SK-N-SH (cell line): ENCODE results near the gene PLCXD1. TPM values are rescaled to one million over a fixed set of nuclear protein-coding genes. Genes with fewer than 3 reads are reported as not detected.

Experiments used
- CTCF ChIA-PET: fragments of 300-600, 350-600 bp; formaldehyde crosslinking; extraction: SDS; loops from one replicate; lab custom pipeline; 2021; lab: Yijun Ruan, JAX
- POLR2A ChIA-PET: fragments of 350-600 bp; sonication (Branson Sonifier 250); formaldehyde crosslinking; extraction: SDS; loops from one replicate; lab custom pipeline; 2020; ENCODE audit warnings: antibody characterized with exemption, inconsistent platforms; lab: Yijun Ruan, JAX
- DNase-seq: peaks from one replicate; pipeline ENCODE4 v3.0.0; 2012
- H2AFZ ChIP-seq: fragments of 200-600 bp; sonication (generic); 2 replicates; pipeline ENCODE4 v1.8.1; 2016; ENCODE audit warnings: antibody characterized with exemption, mild to moderate bottlenecking, low read depth
- H3F3A ChIP-seq: fragments of 200-600 bp; sonication (generic); replicated peaks from 2 replicates; pipeline ENCODE3; 2016; ENCODE audit warnings: antibody characterized with exemption, mild to moderate bottlenecking; ENCODE audit not compliant: insufficient read depth
- H3K27ac ChIP-seq, 2 experiments: fragments of 200-500 bp in 1 of 2; fragments of 200-600 bp in 1 of 2; sonication (Bioruptor generic) in 1 of 2; sonication (generic), shearing (Covaris generic) in 1 of 2; 2 replicates each; pipeline versions ENCODE4 v1.5.1 to v1.6.1; 2014 to 2016; ENCODE audit warnings: low read depth in 2 of 2, inconsistent platforms in 1 of 2, low read length in 1 of 2, mild to moderate bottlenecking in 1 of 2, mixed read lengths in 1 of 2
- H3K27me3 ChIP-seq: fragments of 200-600 bp; sonication (generic), shearing (Covaris generic); 2 replicates; pipeline ENCODE4 v1.6.1; 2016; ENCODE audit warnings: mixed run types; ENCODE audit not compliant: insufficient read depth
- H3K36me3 ChIP-seq, 2 experiments: fragments of 200-500 bp in 1 of 2; fragments of 200-600 bp in 1 of 2; sonication (Bioruptor generic) in 1 of 2; sonication (generic) in 1 of 2; replicated peaks in 1 of 2; 2 replicates each; pipeline versions ENCODE3 to v1.5.1; 2014 to 2016; ENCODE audit warnings: low read length in 1 of 2, mild to moderate bottlenecking in 1 of 2; ENCODE audit not compliant: insufficient read depth in 2 of 2, control insufficient read depth in 1 of 2
- H3K4me1 ChIP-seq, 2 experiments: fragments of 200-500 bp in 1 of 2; fragments of 200-600 bp in 1 of 2; sonication (Bioruptor generic) in 1 of 2; sonication (generic), shearing (Covaris generic) in 1 of 2; 2 replicates each; pipeline versions ENCODE4 v1.5.1 to v1.6.1; 2014 to 2016; ENCODE audit warnings: low read depth in 1 of 2, low read length in 1 of 2, mixed run types in 1 of 2; ENCODE audit not compliant: insufficient read depth in 2 of 2, control insufficient read depth in 1 of 2
- H3K4me2 ChIP-seq: fragments of 200-600 bp; sonication (generic), shearing (Covaris generic); 2 replicates; pipeline ENCODE4 v1.6.1; 2017; ENCODE audit warnings: mixed run types
- H3K4me3 ChIP-seq, 2 experiments: fragments of 200-500 bp in 1 of 2; fragments of 200-600 bp in 1 of 2; sonication (Bioruptor generic) in 1 of 2; sonication (generic), shearing (Covaris generic) in 1 of 2; 2 replicates each; pipeline versions ENCODE4 v1.5.1 to v1.8.1; 2014 to 2016; ENCODE audit warnings: low read depth in 2 of 2, inconsistent platforms in 1 of 2, low read length in 1 of 2, mild to moderate bottlenecking in 1 of 2, mixed read lengths in 1 of 2, moderate library complexity in 1 of 2
- H3K79me2 ChIP-seq: fragments of 200-600 bp; sonication (generic); 2 replicates; pipeline ENCODE4 v1.8.1; 2017; ENCODE audit warnings: mild to moderate bottlenecking; ENCODE audit not compliant: insufficient read depth
- H3K9ac ChIP-seq: fragments of 200-600 bp; sonication (generic); 2 replicates; pipeline ENCODE4 v1.6.1; 2017; ENCODE audit warnings: mixed run types
- H3K9me2 ChIP-seq: fragments of 200-600 bp; sonication (generic); 2 replicates; pipeline ENCODE4 v1.6.1; 2017; ENCODE audit warnings: mixed run types
- H3K9me3 ChIP-seq: fragments of 200-600 bp; sonication (generic); 2 replicates; pipeline ENCODE4 v1.6.1; 2017; ENCODE audit warnings: mixed run types, mild to moderate bottlenecking, moderate library complexity
- H4K20me1 ChIP-seq: fragments of 200-600 bp; sonication (generic); 2 replicates; pipeline ENCODE4 v1.6.1; 2017; ENCODE audit warnings: mild to moderate bottlenecking, mixed run types; ENCODE audit not compliant: insufficient read depth
- CTCF ChIP-seq: fragments of 200-600 bp; sonication (generic); IDR thresholded peaks from 2 replicates; pipeline ENCODE4 v1.6.1; 2017; ENCODE audit warnings: antibody characterized with exemption, mild to moderate bottlenecking, moderate library complexity
- ELF1 ChIP-seq: IDR thresholded peaks from 2 replicates; pipeline ENCODE4 v1.4.0; 2012
- FOXJ3 ChIP-seq: sonication (generic); formaldehyde crosslinking; IDR thresholded peaks from 2 replicates; pipeline ENCODE4 v1.5.1; 2020; ENCODE audit warnings: mild to moderate bottlenecking, missing genetic modification reagents
- GATA2 ChIP-seq: sonication (generic); formaldehyde crosslinking; IDR thresholded peaks from 2 replicates; pipeline ENCODE4 v1.5.0; 2020; ENCODE audit warnings: mild to moderate bottlenecking, missing genetic modification reagents
- NRF1 ChIP-seq: IDR thresholded peaks from 2 replicates; pipeline ENCODE4 v1.6.1; 2012; ENCODE audit warnings: low read depth, mild to moderate bottlenecking, low read length
- PBX3 ChIP-seq: IDR thresholded peaks from 2 replicates; pipeline ENCODE4; 2012
- POLR2AphosphoS5 ChIP-seq: IDR thresholded peaks from 2 replicates; pipeline ENCODE4 v1.6.1; 2012; ENCODE audit warnings: low read depth, low read length
- RCOR1 ChIP-seq: fragments of 150-350 bp; IDR thresholded peaks from 2 replicates; pipeline ENCODE4 v1.6.1; 2017; ENCODE audit warnings: antibody characterized with exemption, low read length
- SIN3A ChIP-seq: IDR thresholded peaks from 2 replicates; pipeline ENCODE4 v1.6.1; 2012; ENCODE audit warnings: low read depth, mild to moderate bottlenecking, low read length, moderate library complexity, borderline replicate concordance
- TAF1 ChIP-seq: IDR thresholded peaks from 2 replicates; pipeline ENCODE4 v1.6.1; 2012; ENCODE audit warnings: low read depth, mild to moderate bottlenecking, low read length, moderate library complexity, borderline replicate concordance
- TEAD4 ChIP-seq: IDR thresholded peaks from 2 replicates; pipeline ENCODE4 v1.4.0; 2012; ENCODE audit warnings: mild to moderate bottlenecking, borderline replicate concordance; ENCODE audit not compliant: insufficient read depth
- USF1 ChIP-seq: IDR thresholded peaks from 2 replicates; pipeline ENCODE4 v1.4.0; 2012; ENCODE audit warnings: low read depth, borderline replicate concordance
- YY1 ChIP-seq: IDR thresholded peaks from 2 replicates; pipeline ENCODE4 v1.4.0; 2012; ENCODE audit warnings: low read depth, mild to moderate bottlenecking
- ZBTB33 ChIP-seq: IDR thresholded peaks from 2 replicates; pipeline ENCODE4 v1.4.0; 2012; ENCODE audit warnings: low read depth, borderline replicate concordance
- WGBS: methylation state at CpG from one replicate; pipeline ENCODE4 v1.1.6; 2017; ENCODE audit warnings: low lambda C conversion rate; 5-methylcytosine and 5-hydroxymethylcytosine counted together
- polyA plus RNA-seq, 3 experiments: library from polyadenylated mRNA; depleted of rRNA; stranded (reverse); fragments of >200 nt; gene quantifications; 2 replicates each; pipeline ENCODE4 v1.2.3, GENCODE V29; 2012

Gene PLCXD1
- polyA plus RNA-seq, 1 of the 3 experiments (the other 2 are of a cell fraction), result 14.8 TPM

- H3K79me2 ChIP-seq, result no peaks in the 10 kb centered on the region
- H3K27me3 ChIP-seq, result no peaks in the 10 kb centered on the region
- H4K20me1 ChIP-seq, result no peaks in the 10 kb centered on the region
- H3K9me2 ChIP-seq, result no peaks in the 10 kb centered on the region
- no peaks in the 10 kb centered on the region for H3K36me3 ChIP-seq
- no peak overlapping the region; the same call in 1 of the 2 replicates for H3K4me2 ChIP-seq
- H3F3A ChIP-seq, result peaks cover 6% of the 10 kb centered on the region
- no peaks in the 10 kb centered on the region for H3K9me3 ChIP-seq
- TF ChIP-seq PBX3 (no peak), YY1 (no peak), TEAD4 (no peak), GATA2 (no peak), FOXJ3 (CRISPR knock-in tag) (no peak), ELF1 (no peak), TAF1 (no peak), RCOR1 (no peak), USF1 (no peak), CTCF (no peak), NRF1 (no peak), SIN3A (no peak)
- peaks cover 0 to 9% of the 10 kb centered on the region in 2 experiments; a peak in 1 of 4 replicates for H3K4me1 ChIP-seq
- H3K27ac ChIP-seq, result no peak overlapping the region
- CTCF ChIA-PET, result no interaction called here
- H2AFZ ChIP-seq, result no peak overlapping the region
- DNase-seq, result no peak
- H3K4me3 ChIP-seq, result no peak overlapping the region
- 90% methylated on average over 16 of the region's 32 CpGs for WGBS
- H3K9ac ChIP-seq, result no peak overlapping the region
- POLR2A ChIA-PET, result no interaction called here
Observed at GRCh38 chrX:275476-275966, 5.7 kb upstream of the PLCXD1 start.

GRCh38 chrX:275967-276580, 5.1 kb upstream of the PLCXD1 start:
- DNase-seq, result peak; percentile 86
- H3K9ac ChIP-seq, result peak overlapping the region; percentile 54
- peaks cover 0 to 9% of the 10 kb centered on the region in 2 experiments; a peak in 1 of 4 replicates for H3K4me1 ChIP-seq
- peak overlapping the region; percentile 73; the same call in 1 of the 2 replicates for H2AFZ ChIP-seq
- H3K4me3 ChIP-seq, result peak overlapping the region; percentile 53 to 70
- no peaks in the 10 kb centered on the region for H3K79me2 ChIP-seq
- H3K4me2 ChIP-seq, result peak overlapping the region; percentile 84
- H3K9me2 ChIP-seq, result no peaks in the 10 kb centered on the region
- H3F3A ChIP-seq, result peaks cover 6% of the 10 kb centered on the region
- no peak overlapping the region for H3K27ac ChIP-seq
- H3K36me3 ChIP-seq, result no peaks in the 10 kb centered on the region
- ChIA-PET POLR2A (no interaction called here), CTCF (no interaction called here)
- no peaks in the 10 kb centered on the region for H4K20me1 ChIP-seq
- H3K27me3 ChIP-seq, result no peaks in the 10 kb centered on the region
- WGBS, result 9% methylated on average over 14 of the region's 36 CpGs
- no peaks in the 10 kb centered on the region for H3K9me3 ChIP-seq
- TF ChIP-seq FOXJ3 (CRISPR knock-in tag), result no peak
- no peak for TF ChIP-seq ZBTB33
- peak; percentile 38; the same call in 1 of the 2 replicates for TF ChIP-seq POLR2AphosphoS5
